Loucy (cell line): ENCODE results near the gene C1orf141.

Source experiments
- H2AFZ ChIP-seq: fragments of 200-600 bp; sonication (generic); 2 replicates; pipeline ENCODE4 v1.6.0; 2016; ENCODE audit warnings: antibody characterized with exemption, mild to moderate bottlenecking, low read length, moderate library complexity
- H3F3A ChIP-seq: fragments of 200-600 bp; 2 replicates; pipeline ENCODE4 v1.6.0; 2016; ENCODE audit warnings: antibody characterized with exemption, low read depth, mild to moderate bottlenecking
- H3K27me3 ChIP-seq: fragments of 200-600 bp; sonication (generic); 2 replicates; pipeline ENCODE4 v1.6.1; 2014; ENCODE audit warnings: low read length, mild to moderate bottlenecking; ENCODE audit not compliant: insufficient read depth, poor library complexity, severe bottlenecking
- H3K36me3 ChIP-seq: fragments of 200-600 bp; sonication (generic); 2 replicates; pipeline ENCODE4 v1.6.1; 2016; ENCODE audit warnings: low read length; ENCODE audit not compliant: insufficient read depth
- H3K4me1 ChIP-seq: fragments of 200-600 bp; sonication (generic); 2 replicates; pipeline ENCODE4 v1.5.1; 2014; ENCODE audit warnings: low read length, mild to moderate bottlenecking; ENCODE audit not compliant: insufficient read depth, poor library complexity, severe bottlenecking
- H3K4me2 ChIP-seq: fragments of 200-600 bp; sonication (generic); 2 replicates; pipeline ENCODE4 v1.6.0; 2014; ENCODE audit warnings: antibody characterized with exemption, low read length, low read depth, mild to moderate bottlenecking; ENCODE audit not compliant: poor library complexity, severe bottlenecking
- H3K4me3 ChIP-seq: fragments of 200-600 bp; sonication (generic); 2 replicates; pipeline ENCODE4 v1.5.1; 2014; ENCODE audit warnings: low read length, mild to moderate bottlenecking, mixed read lengths; ENCODE audit not compliant: poor library complexity, severe bottlenecking
- H3K79me2 ChIP-seq: fragments of 200-600 bp; sonication (generic); 2 replicates; pipeline ENCODE4 v1.6.1; 2014; ENCODE audit warnings: low read length; ENCODE audit not compliant: insufficient read depth
- H3K9ac ChIP-seq: fragments of 200-600 bp; sonication (generic); 2 replicates; pipeline ENCODE4 v1.6.0; 2014; ENCODE audit warnings: mild to moderate bottlenecking, low read depth, low read length, moderate library complexity; ENCODE audit not compliant: poor library complexity, severe bottlenecking
- H3K9me2 ChIP-seq: fragments of 200-600 bp; sonication (generic); replicated peaks from 2 replicates; pipeline ENCODE4 v1.6.1; 2016; ENCODE audit warnings: low read depth, low read length, mixed read lengths
- H3K9me3 ChIP-seq: fragments of 200-600 bp; sonication (generic); 2 replicates; pipeline ENCODE4 v1.6.1; 2014; ENCODE audit warnings: mild to moderate bottlenecking, antibody characterized with exemption, low read length, low read depth; ENCODE audit not compliant: insufficient read depth
- H4K20me1 ChIP-seq: fragments of 200-600 bp; sonication (generic); 2 replicates; pipeline ENCODE4 v1.6.0; 2014; ENCODE audit warnings: antibody characterized with exemption, low read length, mild to moderate bottlenecking; ENCODE audit not compliant: insufficient read depth, poor library complexity, severe bottlenecking
- CTCF ChIP-seq: fragments of 200-600 bp; sonication (generic); conservative IDR thresholded peaks from 2 replicates; pipeline ENCODE4 v1.5.1; 2014; ENCODE audit warnings: mild to moderate bottlenecking, antibody characterized with exemption, low read length
- EZH2phosphoT487 ChIP-seq: fragments of 200-600 bp; IDR thresholded peaks from 2 replicates; pipeline ENCODE4 v1.6.1; 2018; ENCODE audit warnings: antibody characterized with exemption, mild to moderate bottlenecking, moderate library complexity, borderline replicate concordance

C1orf141 gene

DNA sequence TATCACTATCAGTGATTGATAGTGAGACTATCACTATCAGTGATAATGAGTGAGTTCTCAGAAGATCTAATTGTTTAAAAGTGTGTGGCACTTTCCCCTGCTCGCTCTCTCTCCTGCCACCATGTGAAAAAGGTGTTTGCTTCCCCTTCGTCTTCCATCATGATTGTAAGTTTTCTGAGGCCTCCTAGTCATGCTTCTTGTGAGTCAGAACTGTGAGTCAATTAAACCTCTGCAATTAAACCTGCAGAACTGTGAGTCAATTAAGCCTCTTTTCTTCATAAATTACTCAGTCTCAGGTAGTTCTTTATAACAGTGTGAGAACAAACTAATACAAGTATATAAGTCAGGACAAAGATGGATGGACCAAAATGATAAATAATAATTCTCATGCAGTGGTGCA is 24.5 kb upstream of the C1orf141 start:
- no peaks in the 10 kb centered on the region for H3K4me1 ChIP-seq
- H3F3A ChIP-seq: no peaks in the 10 kb centered on the region
- H3K4me3 ChIP-seq: no peak overlapping the region
- peaks cover 28% of the 10 kb centered on the region for H3K27me3 ChIP-seq
- no peaks in the 10 kb centered on the region for H3K9me2 ChIP-seq
- H3K9ac ChIP-seq: no peak overlapping the region
- TF ChIP-seq CTCF (no peak), EZH2phosphoT487 (no peak)
- H3K9me3 ChIP-seq: no peaks in the 10 kb centered on the region
- no peaks in the 10 kb centered on the region for H3K36me3 ChIP-seq
- H3K4me2 ChIP-seq: no peak overlapping the region
- H3K79me2 ChIP-seq: no peaks in the 10 kb centered on the region
- no peaks in the 10 kb centered on the region for H4K20me1 ChIP-seq
- H2AFZ ChIP-seq: no peak overlapping the region

DNA sequence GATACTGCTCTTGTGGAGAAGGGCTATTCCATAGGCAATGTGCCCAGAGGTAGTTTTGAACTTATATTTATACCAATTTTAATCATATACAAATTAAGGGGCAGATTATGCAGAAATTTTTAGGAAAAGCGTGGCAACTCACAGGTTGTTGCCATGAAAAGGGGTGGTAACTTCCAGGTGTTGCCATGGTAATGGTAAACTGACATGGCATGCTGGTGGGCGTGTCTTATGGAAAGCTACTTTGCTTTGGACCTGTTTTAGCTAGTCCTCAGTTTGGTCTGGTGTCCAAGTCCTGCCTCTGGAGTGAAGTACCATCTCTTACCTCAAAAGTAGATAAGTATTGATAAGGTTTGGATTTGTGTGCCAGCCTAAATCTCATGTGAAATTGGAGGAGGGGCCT is 23.6 kb upstream of the C1orf141 start:
- H3K36me3 ChIP-seq: no peaks in the 10 kb centered on the region
- H3K79me2 ChIP-seq: no peaks in the 10 kb centered on the region
- H4K20me1 ChIP-seq: no peaks in the 10 kb centered on the region
- no peak overlapping the region for H2AFZ ChIP-seq
- no peaks in the 10 kb centered on the region for H3K9me3 ChIP-seq
- H3K27me3 ChIP-seq: peaks cover 28% of the 10 kb centered on the region
- H3K4me1 ChIP-seq: no peaks in the 10 kb centered on the region
- no peak for TF ChIP-seq EZH2phosphoT487
- TF ChIP-seq CTCF: no peak
- H3F3A ChIP-seq: no peaks in the 10 kb centered on the region
- no peaks in the 10 kb centered on the region for H3K9me2 ChIP-seq
- no peak overlapping the region for H3K9ac ChIP-seq
- no peak overlapping the region for H3K4me2 ChIP-seq
- H3K4me3 ChIP-seq: no peak overlapping the region

GRCh38 chr1:67150931-67151330 is 16.2 kb upstream of the C1orf141 start:
- Histone ChIP-seq H3K27me3 (peaks cover 8% of the 10 kb centered on the region), H3F3A (no peaks in the 10 kb centered on the region), H3K79me2 (no peaks in the 10 kb centered on the region), H3K4me1 (peaks cover 6% of the 10 kb centered on the region), H3K9me2 (no peaks in the 10 kb centered on the region), H4K20me1 (no peaks in the 10 kb centered on the region), H3K4me3 (no peak overlapping the region), H3K36me3 (no peaks in the 10 kb centered on the region), H3K4me2 (no peak overlapping the region), H3K9me3 (no peaks in the 10 kb centered on the region), H2AFZ (no peak overlapping the region), H3K9ac (no peak overlapping the region)
- TF ChIP-seq CTCF (no peak), EZH2phosphoT487 (no peak)
